Activated gamma-delta T cell treated with Interleukin-2 at 50 U/mL for 16 hours (primary cell): Measurements from ENCODE around the gene ZNF667.

Source experiments
- DNase-seq: peaks from one replicate; pipeline ENCODE4 v3.0.0-alpha.2; 2020

Gene ZNF667

DNA sequence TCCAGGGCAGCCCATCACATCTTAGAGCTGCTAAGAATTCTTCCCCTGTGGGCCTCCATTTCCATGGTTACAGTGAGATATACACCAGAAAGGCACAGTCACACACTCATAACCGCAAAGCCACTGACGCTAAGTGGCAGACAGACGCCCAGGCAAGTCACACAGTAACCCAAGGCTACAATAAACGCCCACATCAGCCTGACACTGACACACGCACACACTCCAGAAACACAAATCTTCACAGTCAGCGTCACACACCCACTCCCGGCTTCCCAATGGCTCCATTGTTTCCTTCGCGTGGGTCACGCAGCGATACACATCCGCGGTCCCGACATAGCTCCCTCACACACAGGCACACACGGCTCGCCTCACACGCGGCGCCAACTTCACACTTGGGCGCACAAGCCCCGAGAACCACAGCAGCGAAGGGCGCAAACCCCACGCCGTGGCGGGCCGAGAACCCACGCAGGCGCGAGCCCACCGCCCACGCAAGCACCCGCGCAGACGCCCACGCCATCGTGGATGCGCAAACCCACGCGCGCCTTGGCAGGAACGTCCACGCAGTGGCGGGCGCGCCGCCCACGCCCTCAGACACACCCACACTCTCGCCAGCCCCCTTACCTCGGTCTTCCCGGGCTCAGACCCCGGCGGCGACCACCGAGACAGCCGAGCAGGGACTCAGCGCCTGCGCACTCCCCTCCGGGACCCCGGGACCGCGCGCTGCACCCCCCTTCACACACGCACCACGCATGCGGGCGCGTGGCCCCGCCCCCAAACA is at the start of gene ZNF667:
Gene ZNF667, minus strand, starts transcription at position 695 of the 778 bp plus-strand sequence. CDS start 14,975 bp downstream, outside the sequence.
- DNase-seq, result peak; percentile 17

DNA sequence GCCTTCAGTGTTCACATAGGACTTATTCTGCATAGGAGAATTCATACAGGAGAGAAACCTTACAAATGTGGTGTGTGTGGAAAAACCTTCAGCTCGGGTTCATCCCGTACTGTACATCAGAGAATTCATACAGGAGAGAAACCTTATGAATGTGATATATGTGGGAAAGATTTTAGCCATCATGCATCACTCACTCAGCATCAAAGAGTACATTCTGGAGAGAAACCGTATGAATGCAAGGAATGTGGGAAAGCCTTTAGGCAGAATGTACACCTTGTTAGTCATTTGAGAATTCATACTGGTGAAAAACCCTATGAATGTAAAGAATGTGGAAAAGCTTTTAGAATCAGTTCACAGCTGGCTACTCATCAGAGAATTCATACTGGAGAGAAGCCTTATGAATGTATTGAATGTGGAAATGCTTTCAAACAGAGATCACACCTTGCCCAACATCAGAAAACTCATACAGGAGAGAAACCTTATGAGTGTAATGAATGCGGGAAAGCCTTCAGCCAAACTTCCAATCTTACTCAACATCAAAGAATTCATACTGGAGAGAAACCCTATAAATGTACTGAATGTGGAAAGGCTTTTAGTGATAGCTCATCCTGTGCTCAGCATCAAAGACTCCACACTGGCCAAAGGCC is 48.2 kb upstream of the ZNF667 start:
- no peak for DNase-seq

DNA sequence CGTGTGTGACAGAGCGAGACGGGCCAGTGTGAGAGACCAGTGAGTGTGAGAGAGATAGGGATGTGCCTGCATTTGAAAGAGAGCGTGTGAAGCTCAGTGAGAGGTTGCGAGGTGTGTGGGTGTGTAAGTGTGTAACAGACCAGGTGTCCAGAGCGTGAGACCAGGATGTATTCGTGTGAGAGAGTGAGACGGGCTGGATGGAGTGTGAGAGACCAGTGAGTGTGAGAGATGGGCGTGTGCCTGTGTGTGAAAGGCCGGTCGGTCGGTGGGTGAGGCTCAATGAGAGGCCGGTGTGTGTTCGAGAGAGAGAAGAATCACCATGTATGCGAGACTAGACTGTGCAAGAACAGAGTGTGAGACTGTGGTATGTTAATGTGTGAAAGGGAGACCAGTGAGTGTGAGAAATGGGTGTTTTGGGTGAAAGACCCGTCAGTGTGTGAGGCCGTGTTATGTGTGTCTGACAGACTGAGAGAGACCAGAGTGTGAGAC is 31.2 kb upstream of the ZNF667 start:
- DNase-seq, result no peak

DNA sequence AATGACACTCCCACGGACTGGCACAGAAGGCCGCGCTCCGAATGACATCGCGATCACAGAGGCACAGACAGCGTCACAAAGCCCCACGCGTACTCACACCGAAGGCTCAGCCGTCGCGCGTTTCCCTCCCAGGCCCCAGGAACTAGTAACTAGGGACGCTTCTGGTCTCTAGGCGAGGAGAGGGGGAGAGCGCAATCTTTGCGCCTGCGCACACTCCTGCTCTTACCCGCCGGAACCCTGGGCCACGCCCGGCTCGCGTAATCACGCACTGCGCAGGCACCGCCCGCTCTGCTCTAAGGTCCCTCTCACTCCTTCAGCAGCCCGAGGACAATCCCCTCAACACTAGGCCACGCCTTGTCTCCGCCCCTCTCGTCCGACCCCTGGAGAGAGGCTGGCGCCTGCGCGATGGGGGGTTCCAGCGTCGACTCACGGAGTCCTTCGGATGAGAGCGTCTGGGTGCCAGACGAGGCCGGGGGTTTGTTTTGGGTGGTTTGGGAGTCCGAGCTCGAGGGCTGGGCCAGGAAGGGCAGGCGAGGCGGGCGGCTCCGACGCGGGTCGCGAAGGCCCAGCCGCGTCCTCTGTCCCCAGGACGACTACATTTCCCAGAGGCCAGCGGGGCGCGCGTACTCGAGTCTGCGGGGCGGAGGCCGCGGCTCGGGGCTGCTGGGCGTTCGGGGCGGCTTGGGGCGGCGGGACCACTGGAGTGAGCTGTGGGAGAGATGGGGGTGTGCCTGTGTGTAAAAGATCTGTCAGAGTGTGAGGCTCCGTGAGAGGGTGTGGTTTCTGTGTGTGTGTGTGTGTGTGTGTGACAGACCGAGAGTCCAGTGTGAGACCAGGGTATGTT is 30.5 kb upstream of the ZNF667 start, which contains the start of gene ZNF471:
Gene ZNF471, plus strand, starts transcription at position 410 of the 844 bp plus-strand sequence. CDS start 3,717 bp downstream, outside the sequence.
- peak; percentile 83 for DNase-seq

DNA sequence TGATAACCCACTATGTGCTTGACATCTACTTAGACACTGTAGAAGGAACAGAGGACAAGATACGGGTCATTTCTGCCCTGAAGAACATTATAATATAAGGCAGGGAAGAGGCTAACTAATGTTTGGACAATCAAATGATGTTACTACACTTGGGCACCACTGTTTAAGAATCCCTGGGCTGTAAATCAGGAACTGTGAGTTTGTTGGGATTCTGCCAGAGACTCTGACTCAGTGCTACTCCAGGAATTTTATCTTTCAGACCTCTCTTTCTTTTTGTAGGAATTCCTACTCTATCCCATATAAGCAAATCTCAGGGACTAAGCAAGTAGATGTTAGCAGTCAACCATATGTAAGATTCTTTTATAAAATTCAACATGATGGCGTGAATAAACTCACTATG is 27.4 kb upstream of the ZNF667 start:
- DNase-seq, result no peak

GRCh38 chr19:56491399-56491798 is 14.3 kb upstream of the ZNF667 start:
- DNase-seq, result no peak

DNA sequence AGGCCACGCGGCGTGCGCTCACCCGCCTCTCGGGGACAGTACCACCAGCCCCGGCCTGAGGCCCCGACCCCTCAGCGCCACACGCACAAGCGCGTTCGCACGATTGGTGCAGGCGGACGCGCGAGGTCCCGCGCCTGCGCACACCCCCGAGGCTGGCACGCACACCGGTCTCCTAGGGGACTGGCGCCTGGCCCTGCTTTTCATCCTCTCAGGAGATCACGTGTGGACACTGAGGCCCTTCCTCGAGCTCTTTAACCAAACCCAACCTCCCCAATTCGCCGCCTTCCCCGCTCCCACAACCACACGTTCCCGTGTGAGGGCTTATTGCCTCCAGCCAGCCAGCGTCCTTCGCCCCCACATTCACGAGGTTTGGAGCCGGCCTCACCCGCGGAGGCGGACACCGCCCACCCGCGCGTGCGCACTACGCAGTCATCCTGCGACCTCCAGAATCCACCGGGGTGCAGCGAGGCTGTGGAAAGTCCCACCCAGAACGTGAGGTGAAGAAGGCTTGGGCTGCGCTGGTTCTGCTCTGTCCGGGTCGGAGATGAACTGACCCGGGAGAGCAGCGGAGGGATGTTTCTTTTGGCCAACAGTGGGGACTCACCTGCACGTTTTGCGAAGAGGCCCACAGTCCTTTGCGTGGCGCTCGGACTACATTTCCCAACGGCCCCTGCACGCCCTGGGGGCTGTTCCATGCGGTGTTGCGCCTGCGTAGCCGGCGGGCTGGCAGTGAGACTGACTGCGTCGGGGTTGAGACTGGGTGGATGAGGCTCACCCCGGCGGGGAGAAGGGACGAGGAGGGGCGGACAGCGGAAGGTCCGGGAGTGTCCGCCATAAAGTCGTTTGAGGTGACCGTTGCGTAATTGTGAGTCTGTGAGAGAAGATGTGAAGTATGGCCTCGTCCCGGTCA is 539 bp upstream of the ZNF667 start:
- DNase-seq, result peak; percentile 65

- DNase-seq, result no peak
These were observed 1.1 kb downstream of the ZNF667 start for GRCh38 chr19:56476093-56476492.

DNA sequence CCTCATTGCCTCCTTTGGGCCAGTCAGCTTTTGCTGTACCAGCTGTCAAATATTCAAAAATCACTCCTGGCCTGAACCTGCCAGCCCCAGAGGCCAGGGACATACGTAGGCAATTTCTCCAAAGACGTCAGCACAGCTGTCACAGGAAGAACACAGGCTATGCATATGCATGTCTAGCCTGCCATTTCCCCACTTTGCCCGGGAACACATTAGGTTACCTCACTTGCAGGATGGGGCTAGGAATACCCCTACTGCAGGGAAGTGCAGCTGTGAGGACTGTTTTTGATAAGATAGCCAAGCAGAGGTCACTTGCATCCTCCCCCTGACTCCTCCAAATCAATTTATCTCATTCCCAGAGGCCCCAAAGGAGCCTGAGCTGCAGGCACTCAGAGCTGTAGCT is 2.8 kb downstream of the ZNF667 start:
- no peak for DNase-seq

DNA sequence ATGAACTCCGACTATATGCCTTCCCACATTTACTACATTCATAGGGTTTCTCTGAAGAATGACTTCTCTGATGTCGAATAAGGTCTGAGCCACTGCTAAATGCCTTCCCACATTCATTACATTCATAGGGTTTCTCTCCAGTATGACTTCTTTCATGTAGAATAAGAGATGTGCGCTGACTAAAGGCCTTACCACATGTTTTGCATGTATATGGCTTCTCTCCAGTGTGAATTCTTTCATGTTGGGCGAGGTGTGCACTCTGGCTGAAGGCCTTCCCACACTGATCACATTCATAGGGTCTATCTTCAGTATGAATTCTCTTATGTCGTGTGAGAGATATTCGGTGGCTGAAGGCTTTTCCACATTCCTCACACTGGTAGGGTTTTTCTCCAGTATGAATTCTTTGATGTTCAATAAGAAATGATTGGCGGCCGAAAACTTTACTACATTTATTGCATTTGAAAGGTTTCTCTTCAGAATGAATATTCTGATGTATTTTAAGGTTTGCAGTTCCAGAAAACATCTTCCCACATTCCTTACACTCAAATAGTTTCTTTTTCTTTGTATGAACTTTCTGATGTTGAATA is 35.8 kb downstream of the ZNF667 start:
- no peak for DNase-seq

DNA sequence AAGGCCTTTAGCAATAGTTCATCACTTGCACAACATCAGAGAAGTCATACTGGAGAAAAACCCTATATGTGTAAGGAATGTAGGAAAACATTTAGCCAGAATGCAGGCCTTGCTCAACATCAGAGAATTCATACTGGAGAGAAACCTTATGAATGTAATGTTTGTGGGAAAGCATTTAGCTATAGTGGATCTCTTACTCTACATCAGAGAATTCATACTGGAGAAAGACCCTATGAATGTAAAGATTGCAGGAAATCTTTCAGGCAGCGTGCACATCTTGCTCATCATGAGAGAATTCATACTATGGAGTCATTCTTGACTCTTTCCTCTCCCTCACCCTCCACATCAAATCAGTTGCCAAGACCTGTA is 53.2 kb downstream of the ZNF667 start:
- no peak for DNase-seq

GRCh38 chr19:56423276-56423984 is 53.7 kb downstream of the ZNF667 start:
- DNase-seq, result no peak

DNA sequence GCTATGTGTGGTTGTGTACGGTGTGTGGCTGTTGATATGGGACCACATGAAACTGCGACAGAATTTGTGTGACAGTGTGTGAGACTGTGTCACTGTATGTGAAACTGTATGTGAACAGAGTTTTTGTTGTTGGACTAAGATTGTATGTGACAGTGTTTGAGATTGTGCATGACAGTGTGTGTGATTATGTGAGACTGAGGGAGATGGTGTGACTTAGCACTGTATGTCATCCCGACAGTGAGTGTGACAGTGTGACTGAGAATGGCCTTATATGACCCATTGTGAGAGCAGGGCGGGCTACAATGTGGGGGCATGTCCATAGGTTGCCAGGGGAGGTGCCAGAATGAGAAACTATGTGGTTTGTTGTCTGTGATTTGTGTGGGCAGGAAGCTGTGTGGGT is 72.1 kb downstream of the ZNF667 start:
- no peak for DNase-seq

GRCh38 chr19:56404705-56405056 is 72.5 kb downstream of the ZNF667 start:
- no peak for DNase-seq

DNA sequence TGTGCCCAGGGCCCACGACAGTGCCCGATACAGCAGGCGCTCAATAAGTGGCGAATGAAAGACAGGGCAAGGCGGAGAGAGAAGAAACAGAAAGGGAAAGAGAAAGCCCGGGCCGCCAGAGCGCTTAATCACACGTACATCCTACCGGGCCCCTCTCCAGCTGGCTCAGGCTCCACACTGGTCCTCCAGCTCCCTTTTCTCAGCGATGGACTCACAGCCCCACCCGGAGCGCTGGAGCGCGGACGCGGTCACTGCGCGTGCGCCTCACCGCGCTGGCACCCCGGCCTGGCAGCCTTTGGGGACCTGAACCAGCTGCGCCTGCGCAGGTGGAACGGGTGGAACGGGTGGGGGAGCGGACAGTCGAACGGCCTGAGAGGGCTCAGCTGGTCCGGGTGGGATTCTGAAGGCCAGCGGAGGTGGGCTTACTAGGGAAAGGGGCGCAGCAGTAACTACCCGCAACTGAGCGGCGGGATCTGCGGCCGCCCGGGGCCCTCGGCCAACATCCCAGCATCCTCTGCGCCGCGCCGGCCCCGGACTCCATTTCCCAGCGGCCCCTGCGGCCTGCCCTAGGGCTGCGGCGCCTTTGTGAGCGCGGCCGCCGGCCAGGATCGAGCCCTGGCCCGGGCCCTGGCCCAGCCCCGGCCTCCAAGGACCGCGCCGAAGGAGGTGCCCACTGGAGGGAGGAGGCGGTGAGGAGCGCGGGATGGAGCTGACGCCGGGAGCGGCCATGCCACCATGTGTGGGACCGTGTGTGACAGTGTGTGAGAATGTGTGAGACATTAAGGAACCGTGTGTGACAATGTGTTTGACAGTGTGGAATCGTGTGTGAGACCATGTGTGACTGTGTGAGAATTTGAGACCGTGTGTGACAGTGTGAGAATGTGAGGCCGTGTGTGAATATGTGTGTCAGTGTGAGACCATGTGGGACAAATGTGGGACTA is 73.1 kb downstream of the ZNF667 start, which contains the start of gene ZNF583:
Gene ZNF583, plus strand, starts transcription at position 569 of the 941 bp plus-strand sequence. CDS start 2,783 bp downstream, outside the sequence.
- DNase-seq, result peak; percentile 89

DNA sequence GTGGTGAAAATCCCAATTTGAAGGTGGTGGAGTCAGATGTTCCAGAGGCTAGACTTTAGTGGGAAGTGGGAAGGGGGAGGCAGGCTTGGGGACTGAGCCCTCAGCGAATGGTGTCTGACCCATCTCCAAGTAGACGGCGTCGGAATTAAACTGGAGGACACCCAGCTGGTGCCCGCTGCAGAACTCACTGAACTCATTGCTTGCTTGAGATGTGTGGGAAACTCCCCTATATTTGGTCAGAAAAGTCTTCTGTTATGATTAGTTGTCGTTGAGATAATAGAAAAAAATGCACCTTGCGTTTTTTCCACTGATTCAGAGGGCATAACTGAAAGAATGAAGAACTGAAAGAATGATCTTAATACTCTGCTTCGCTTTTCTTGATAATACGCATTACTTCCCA is 73.9 kb downstream of the ZNF667 start:
- DNase-seq, result no peak

DNA sequence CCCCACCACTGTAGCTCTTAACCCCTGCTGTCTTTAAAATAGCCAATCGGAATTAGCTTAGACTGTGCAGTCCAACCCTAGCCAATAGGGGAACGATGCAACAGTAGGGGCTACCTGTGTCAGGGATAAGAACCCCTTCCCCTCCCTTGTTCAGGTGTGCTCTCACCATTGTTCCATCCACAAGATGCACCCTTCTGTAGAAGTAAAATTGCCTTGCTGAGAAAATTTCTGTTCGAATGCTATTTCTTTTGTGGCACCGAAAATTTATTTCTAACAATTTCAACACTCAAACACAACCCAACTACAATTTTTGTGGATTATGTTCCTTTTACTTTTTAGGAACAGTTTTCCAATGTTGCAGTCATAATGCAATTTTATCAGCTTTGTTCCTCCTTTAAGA is 76.7 kb downstream of the ZNF667 start:
- no peak for DNase-seq

GRCh38 chr19:56398809-56399208 is 78.3 kb downstream of the ZNF667 start:
- DNase-seq, result no peak

DNA sequence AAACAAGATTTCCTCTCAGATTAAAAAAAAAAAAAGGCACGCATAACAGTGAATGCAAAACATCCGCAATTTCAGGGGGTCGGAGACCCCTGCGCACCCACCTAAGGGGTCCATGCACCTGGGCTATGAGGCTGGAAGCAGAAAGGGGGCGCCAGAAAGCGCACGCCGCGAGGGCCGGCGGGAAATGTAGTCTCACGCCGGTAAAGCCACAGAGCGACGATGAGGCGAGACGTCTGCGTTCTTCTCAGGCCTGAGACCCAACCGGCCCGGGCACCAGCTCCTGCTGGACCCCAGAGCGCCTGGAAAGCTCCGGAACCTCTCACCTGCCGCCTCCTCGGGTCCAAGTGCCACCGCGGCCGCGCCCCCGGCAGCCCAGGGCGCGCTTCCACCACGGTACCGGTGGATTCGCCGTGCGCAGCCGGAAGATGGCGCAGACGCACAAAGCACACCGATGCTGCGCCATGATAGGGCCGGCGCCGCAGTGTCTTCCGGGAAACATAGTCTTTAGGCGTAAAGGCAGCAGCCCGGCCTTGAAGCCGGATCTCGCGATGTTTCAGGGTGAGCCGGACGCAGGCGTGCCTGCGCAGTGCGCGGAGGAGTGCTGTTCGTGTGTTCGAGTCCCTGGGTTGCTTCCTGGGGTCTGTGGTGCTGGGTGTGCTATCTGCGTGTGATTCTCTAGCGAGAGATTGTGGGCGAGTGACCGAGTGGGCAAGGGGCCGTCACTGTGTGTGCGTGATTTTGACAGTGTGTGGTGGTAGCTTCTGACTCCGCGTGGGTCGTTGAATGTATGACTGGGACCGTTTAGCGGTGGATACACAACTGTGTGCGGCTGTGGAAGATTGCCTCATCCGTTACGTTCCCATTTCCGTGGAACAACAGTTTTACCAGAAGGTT is 83.8 kb downstream of the ZNF667 start, which contains the start of gene ZNF582:
Gene ZNF582, minus strand, starts transcription at position 416 of the 894 bp plus-strand sequence. CDS start 1,782 bp downstream, outside the sequence.
- DNase-seq, result peak; percentile 89
